ENCODE data around the gene PDGFRA. TPM values are rescaled to one million over a fixed set of nuclear protein-coding genes. Genes with fewer than 3 reads are reported as not detected.

Gene PDGFRA
- total RNA-seq, 2 experiments from 2014 or later: not detected

DNA sequence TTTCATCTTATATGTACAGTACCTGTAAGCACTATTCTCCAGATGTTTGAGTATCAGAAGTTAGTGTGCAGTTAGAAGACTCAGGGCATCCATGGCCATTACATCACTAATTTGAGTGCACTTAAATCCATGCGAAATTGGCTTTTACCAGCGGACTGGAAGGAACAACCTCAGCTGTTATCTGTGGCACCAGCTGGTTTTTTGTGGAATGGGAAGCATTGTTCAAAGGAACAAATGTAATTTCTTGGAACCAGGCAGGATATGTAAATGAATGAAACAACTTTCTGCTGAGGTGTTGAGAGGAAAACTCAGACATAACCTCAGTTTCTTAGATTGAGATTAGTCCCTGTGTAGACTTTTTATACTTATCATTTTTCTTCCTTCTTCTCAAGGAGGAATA, 60.2 kb downstream of the PDGFRA start:
- Mint-ChIP-seq H3K36me3 (ENCODE audit: low read depth) (no peaks in the 10 kb centered on the region), H3K27me3 (peaks cover 26% of the 10 kb centered on the region), H3K27ac (no peak overlapping the region), H3K4me1 (ENCODE audit: low read depth) (no peaks in the 10 kb centered on the region), H3K4me3 (no peak overlapping the region), H3K9me3 (peaks cover 5% of the 10 kb centered on the region)
- DNase-seq (no peak), ATAC-seq (ENCODE audit: poor library complexity) (no peak)
- TF ChIP-seq, protein P1, sequence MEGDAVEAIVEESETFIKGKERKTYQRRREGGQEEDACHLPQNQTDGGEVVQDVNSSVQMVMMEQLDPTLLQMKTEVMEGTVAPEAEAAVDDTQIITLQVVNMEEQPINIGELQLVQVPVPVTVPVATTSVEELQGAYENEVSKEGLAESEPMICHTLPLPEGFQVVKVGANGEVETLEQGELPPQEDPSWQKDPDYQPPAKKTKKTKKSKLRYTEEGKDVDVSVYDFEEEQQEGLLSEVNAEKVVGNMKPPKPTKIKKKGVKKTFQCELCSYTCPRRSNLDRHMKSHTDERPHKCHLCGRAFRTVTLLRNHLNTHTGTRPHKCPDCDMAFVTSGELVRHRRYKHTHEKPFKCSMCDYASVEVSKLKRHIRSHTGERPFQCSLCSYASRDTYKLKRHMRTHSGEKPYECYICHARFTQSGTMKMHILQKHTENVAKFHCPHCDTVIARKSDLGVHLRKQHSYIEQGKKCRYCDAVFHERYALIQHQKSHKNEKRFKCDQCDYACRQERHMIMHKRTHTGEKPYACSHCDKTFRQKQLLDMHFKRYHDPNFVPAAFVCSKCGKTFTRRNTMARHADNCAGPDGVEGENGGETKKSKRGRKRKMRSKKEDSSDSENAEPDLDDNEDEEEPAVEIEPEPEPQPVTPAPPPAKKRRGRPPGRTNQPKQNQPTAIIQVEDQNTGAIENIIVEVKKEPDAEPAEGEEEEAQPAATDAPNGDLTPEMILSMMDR (IDR thresholded peaks at IDR 0.05): no peak
- Histone ChIP-seq H3K36me3 (ENCODE audit: insufficient read depth, low read length) (no peaks in the 10 kb centered on the region), H3K27ac (ENCODE audit: low read depth in 1 of 2, low read length in 2 of 2) (no peak overlapping the region), H3K27me3 (ENCODE audit: control insufficient read depth in 1 of 2, insufficient read depth in 2 of 2, low read length in 2 of 2) (peaks cover 0 to 4% of the 10 kb centered on the region in 2 experiments), H3K4me3 (ENCODE audit: low read length) (no peak overlapping the region), H3K4me1 (ENCODE audit: insufficient read depth, low read length) (no peaks in the 10 kb centered on the region), H3K9me3 (ENCODE audit: control insufficient read depth in 1 of 2, insufficient read depth in 1 of 2, low read length in 2 of 2) (peaks cover 0 to 2% of the 10 kb centered on the region in 2 experiments)
- POLR2A ChIA-PET: no interaction called here
- intact Hi-C loops (cut with DNase I, micrococcal nuclease): no loop called here
- CTCF ChIA-PET: no interaction called here

DNA sequence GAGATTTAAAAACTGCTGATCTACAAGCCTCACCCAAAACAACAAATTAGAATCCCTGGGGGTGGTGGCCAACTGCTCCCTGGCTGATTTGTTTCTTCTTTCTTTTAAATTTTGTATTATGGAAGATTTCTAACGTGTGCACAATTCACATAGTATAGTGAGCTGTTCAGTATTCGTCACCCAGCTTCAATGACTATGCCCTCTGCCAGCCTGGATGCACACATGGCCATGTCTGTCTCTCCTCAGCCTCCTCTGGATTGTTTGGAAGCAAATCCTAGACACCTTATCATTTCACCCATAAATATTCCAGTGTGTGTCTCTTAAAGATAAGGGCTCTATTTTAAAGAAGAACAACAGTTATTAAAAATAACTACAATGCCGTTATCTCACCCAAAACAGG, 61.9 kb downstream of the PDGFRA start:
- peaks cover 0 to 4% of the 10 kb centered on the region in 2 experiments for H3K9me3 ChIP-seq (ENCODE audit: control insufficient read depth in 1 of 2, insufficient read depth in 1 of 2, low read length in 2 of 2)
- no peaks in the 10 kb centered on the region for H3K36me3 Mint-ChIP-seq (ENCODE audit: low read depth)
- TF ChIP-seq, protein P1 (IDR thresholded peaks at IDR 0.05): no peak
- H3K4me1 ChIP-seq (ENCODE audit: insufficient read depth, low read length): no peaks in the 10 kb centered on the region
- peaks cover 26% of the 10 kb centered on the region for H3K27me3 Mint-ChIP-seq
- H3K4me1 Mint-ChIP-seq (ENCODE audit: low read depth): no peaks in the 10 kb centered on the region
- peaks cover 0 to 4% of the 10 kb centered on the region in 2 experiments for H3K27me3 ChIP-seq (ENCODE audit: control insufficient read depth in 1 of 2, insufficient read depth in 2 of 2, low read length in 2 of 2)
- H3K36me3 ChIP-seq (ENCODE audit: insufficient read depth, low read length): no peaks in the 10 kb centered on the region
- no peak overlapping the region for H3K4me3 ChIP-seq (ENCODE audit: low read length)
- ChIA-PET CTCF (no interaction called here), POLR2A (no interaction called here)
- no peak overlapping the region for H3K27ac ChIP-seq (ENCODE audit: low read depth in 1 of 2, low read length in 2 of 2)
- H3K4me3 Mint-ChIP-seq: no peak overlapping the region
- ATAC-seq (ENCODE audit: poor library complexity) (no peak), DNase-seq (no peak)
- H3K27ac Mint-ChIP-seq: no peak overlapping the region
- intact Hi-C loops (cut with DNase I, micrococcal nuclease): no loop called here
- peaks cover 3% of the 10 kb centered on the region for H3K9me3 Mint-ChIP-seq

DNA sequence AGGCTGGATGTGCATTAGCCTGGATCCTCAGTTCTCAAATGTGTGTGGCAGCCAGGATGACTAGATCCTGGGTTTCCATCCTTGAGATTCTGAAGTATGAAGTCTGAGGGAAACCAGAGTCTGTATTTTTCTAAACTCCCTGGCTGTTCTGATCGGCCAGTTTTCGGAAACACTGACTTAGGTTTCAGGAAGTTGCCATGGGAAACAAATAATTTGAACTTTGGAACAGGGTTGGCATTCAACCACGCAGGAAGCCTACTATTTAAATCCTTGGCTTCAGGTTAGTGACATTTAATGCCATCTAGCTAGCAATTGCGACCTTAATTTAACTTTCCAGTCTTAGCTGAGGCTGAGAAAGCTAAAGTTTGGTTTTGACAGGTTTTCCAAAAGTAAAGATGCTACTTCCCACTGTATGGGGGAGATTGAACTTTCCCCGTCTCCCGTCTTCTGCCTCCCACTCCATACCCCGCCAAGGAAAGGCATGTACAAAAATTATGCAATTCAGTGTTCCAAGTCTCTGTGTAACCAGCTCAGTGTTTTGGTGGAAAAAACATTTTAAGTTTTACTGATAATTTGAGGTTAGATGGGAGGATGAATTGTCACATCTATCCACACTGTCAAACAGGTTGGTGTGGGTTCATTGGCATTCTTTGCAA, 67.6 kb downstream of the PDGFRA start:
- CTCF ChIA-PET: interaction anchor here (0.6 kb wide), 2 partner anchors 10 to 18 kb away, joined by 3 to 4 read pairs; no protein-coding TSS in a partner anchor
- Histone ChIP-seq H3K9me3 (ENCODE audit: control insufficient read depth in 1 of 2, insufficient read depth in 1 of 2, low read length in 2 of 2) (peaks cover 0 to 12% of the 10 kb centered on the region in 2 experiments), H3K4me3 (ENCODE audit: low read length) (no peak overlapping the region), H3K4me1 (ENCODE audit: insufficient read depth, low read length) (no peaks in the 10 kb centered on the region), H3K27me3 (ENCODE audit: control insufficient read depth in 1 of 2, insufficient read depth in 2 of 2, low read length in 2 of 2) (no peaks in the 10 kb centered on the region), H3K27ac (ENCODE audit: low read depth in 1 of 2, low read length in 2 of 2) (no peak overlapping the region), H3K36me3 (ENCODE audit: insufficient read depth, low read length) (no peaks in the 10 kb centered on the region)
- TF ChIP-seq, protein P1 (IDR thresholded peaks at IDR 0.05): no peak
- intact Hi-C loops (cut with DNase I, micrococcal nuclease): no loop called here
- Mint-ChIP-seq H3K9me3 (peaks cover 7% of the 10 kb centered on the region), H3K4me1 (ENCODE audit: low read depth) (no peaks in the 10 kb centered on the region), H3K4me3 (no peak overlapping the region), H3K36me3 (ENCODE audit: low read depth) (no peaks in the 10 kb centered on the region), H3K27ac (no peak overlapping the region), H3K27me3 (peaks cover 9% of the 10 kb centered on the region)
- no peak for ATAC-seq (ENCODE audit: poor library complexity)
- POLR2A ChIA-PET: no interaction called here
- DNase-seq: no peak

Data from CD4-positive, alpha-beta T cell (primary cell).